GM12875 (cell line): ENCODE results near the gene FUT8.
A peak's percentile ranks its signal among the peaks of the same experiment; 100 is the strongest.

Source experiments
- H3K4me3 ChIP-seq: one replicate; pipeline ENCODE4 v1.5.1; 2011; ENCODE audit warnings: low read depth, low read length, control low read depth
- TF ChIP-seq, protein P1 (sequence below): IDR thresholded peaks from 2 replicates; pipeline ENCODE4 v1.5.1; 2011; ENCODE audit warnings: low read depth, mild to moderate bottlenecking, control low read depth, inconsistent platforms, low read length, moderate library complexity, borderline replicate concordance; ENCODE audit not compliant: insufficient read depth

The FUT8 gene

DNA sequence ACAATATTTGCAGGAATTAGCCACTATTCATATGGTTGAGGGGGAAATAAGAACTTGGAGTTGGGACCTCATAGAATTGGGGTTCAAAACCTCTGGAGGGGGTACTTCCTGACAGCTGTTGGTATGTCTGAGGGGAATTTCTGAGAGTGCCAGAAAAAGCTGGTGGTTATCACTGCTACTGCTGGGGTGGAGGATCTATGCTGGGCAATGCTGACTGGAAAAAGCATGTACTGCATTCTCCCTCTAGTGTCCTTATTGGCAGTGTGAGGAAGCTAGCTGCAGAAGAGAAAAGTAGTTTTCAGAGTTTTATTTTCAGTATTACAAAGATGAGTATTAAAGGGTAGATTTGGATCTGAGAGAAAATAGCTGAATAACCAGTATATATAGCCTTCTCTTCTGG lies 88.8 kb downstream of the FUT8 start:
- H3K4me3 ChIP-seq = no peak overlapping the region
- TF ChIP-seq, protein P1, sequence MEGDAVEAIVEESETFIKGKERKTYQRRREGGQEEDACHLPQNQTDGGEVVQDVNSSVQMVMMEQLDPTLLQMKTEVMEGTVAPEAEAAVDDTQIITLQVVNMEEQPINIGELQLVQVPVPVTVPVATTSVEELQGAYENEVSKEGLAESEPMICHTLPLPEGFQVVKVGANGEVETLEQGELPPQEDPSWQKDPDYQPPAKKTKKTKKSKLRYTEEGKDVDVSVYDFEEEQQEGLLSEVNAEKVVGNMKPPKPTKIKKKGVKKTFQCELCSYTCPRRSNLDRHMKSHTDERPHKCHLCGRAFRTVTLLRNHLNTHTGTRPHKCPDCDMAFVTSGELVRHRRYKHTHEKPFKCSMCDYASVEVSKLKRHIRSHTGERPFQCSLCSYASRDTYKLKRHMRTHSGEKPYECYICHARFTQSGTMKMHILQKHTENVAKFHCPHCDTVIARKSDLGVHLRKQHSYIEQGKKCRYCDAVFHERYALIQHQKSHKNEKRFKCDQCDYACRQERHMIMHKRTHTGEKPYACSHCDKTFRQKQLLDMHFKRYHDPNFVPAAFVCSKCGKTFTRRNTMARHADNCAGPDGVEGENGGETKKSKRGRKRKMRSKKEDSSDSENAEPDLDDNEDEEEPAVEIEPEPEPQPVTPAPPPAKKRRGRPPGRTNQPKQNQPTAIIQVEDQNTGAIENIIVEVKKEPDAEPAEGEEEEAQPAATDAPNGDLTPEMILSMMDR = peak; percentile 22; the same call in 1 of the 2 replicates

DNA sequence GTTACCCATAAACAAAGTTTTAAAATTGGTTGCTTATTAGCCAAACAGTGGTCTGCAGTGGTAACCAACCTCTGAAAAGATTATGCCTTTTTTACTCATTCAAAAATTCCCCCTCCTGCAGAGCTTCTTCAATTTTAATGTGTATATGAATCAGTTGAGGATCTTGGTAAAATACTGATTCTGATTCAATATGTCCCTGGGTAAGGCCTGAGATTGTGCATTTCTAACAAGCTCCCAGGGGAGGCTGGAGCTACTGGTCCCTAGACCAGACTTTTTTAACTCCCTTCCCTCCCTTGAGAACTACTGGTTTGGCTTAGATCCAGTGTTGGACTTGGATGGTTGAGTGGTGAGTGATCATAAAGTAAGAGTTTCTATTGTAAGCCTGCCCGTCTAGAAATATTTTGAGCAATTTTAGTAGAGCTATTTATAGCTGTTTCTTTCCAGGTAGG lies 90.2 kb downstream of the FUT8 start:
- no peak overlapping the region for H3K4me3 ChIP-seq
- TF ChIP-seq, protein P1 = no peak

DNA sequence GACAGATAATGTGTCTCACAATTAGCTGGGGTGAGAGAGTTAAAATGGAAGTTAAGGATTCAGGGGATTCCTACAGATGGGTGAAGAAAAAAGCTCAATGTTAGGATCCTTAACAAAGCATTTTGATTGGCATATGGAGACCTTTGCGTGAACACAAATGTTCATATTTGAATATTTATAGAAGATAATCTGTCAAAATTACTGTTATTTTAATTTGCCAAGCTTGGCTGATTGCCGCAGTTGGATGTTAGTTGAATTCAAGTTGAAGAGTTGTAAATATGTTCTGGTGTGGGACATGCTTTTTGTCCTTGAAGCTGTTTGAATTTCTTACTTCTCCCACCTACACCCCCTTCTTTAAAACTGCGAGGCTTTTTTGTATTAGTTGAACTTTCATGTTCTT lies 91.2 kb downstream of the FUT8 start:
- no peak overlapping the region for H3K4me3 ChIP-seq
- TF ChIP-seq, protein P1 = no peak

DNA sequence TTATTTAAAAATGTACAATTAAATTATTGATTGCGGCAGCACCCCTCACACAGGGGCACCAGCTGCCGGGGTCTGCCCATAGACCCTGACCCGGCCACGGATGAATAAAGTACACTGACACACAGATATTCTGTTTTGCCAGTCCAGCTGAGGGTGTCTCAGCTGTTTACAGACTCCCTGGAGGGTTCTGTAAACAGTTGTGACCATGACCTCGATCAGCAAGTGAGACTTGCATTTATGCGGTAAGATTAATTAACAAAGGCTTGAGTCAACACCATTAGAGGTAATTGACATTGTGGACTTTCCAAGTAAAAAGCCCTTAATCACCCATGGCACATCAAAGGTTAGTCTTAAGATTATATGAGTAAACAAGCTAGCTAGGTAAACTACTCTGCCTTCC lies 94.3 kb downstream of the FUT8 start:
- TF ChIP-seq, protein P1 = no peak
- no peak overlapping the region for H3K4me3 ChIP-seq

DNA sequence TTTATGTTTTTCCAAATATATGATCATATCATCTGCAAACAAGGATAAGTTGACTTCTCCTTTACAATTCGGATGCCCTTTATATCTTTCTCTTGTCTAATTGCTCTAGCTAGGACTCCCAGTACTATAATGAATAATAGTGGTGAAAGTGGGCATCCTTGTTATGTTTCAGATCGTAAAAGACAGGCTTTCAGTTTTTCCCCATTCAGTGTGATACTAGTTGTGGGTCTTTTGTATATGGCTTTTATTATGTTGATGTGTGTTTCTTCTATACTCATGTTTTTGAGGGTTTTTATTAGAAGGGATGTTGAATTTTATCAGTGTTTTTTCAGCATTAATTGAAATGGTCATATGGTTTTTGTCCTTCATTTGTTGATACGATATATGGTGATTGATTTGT lies 97.3 kb downstream of the FUT8 start:
- H3K4me3 ChIP-seq = no peak overlapping the region
- TF ChIP-seq, protein P1 = no peak

DNA sequence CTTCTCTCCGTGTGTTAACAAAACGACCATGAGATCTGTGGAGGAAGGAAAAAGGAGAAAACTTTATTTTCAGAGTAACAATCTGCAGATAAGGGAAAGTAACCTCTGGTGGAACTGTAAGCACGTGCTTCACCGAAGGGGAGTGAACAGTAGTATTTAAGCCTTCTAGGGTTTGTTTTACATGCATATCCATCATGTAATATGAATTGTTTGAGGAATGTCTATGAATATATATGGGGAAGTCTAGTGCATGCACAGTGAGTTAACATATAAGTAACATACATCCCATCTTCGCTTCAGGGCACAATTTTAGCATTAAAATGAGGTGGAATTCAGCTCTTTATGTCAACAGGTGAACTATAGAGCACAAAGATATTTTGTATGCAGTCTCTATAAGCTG lies 101.1 kb downstream of the FUT8 start:
- TF ChIP-seq, protein P1 = no peak
- H3K4me3 ChIP-seq = no peak overlapping the region

DNA sequence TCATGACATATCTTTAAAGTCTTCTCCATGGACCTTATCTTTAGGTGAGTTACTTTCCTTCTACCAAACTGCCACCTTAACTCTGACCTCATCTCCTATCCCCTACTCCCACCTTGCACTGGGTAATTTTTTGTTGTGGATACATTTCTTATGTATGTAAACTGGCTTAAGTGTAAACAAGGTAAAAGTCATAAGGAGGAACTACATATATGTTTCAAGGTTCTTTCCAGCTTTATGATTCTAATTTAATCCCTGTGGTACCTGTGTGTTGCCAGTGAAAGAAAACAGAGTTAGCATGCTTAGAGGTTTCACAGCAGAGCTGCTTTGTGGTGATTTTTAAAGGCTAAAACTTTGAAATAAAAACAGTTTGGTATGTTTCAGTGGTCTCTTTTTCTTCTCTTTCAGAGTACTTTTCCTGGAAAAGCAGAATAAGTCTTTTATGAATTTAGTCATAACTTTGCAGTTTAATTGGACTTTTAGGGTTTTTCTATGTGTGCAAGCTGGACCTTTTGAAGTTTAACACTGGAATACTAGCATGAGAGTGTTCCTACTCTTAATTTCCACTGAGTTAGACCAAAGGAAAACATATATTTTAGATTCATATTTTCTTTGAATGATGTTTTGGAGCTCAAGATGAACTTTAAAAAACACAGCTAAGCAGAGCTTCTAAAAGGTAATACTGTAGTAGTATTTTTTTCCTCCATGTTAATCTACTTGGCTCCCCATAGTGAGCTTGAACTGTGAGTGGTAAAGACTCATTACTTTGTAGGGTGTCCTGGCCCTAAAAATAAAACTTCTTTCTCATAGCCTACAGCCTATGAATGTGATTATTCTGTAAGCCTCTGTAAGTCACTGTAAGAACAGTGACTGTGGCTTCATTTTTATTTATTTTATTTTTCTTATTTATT lies 105.4 kb downstream of the FUT8 start:
- H3K4me3 ChIP-seq = no peak overlapping the region
- TF ChIP-seq, protein P1 = no peak
